ENCODE data around the gene GPATCH8.

GRCh38 chr17:44389723-44390202 lies 113.4 kb downstream of the GPATCH8 start:
- TF ChIP-seq POLR2A (IDR thresholded peaks at IDR 0.05; ENCODE audit: low read length) (peak; percentile 70), GATA1 (IDR thresholded peaks at IDR 0.05; ENCODE audit: low read depth, low read length) (no peak)
